Activated naive CD8-positive, alpha-beta T cell (primary cell): ENCODE data around the gene BAX.

Experiments used
- H3K27ac Mint-ChIP-seq: one replicate; pipeline ENCODE4 v1.8.0; 2021; ENCODE audit warnings: mixed read lengths
- H3K27me3 Mint-ChIP-seq: one replicate; pipeline ENCODE4 v1.8.0; 2021; ENCODE audit warnings: mixed read lengths
- H3K36me3 Mint-ChIP-seq: one replicate; pipeline ENCODE4 v1.8.0; 2021; ENCODE audit warnings: mixed read lengths
- H3K4me1 Mint-ChIP-seq: one replicate; pipeline ENCODE4 v1.8.0; 2021; ENCODE audit warnings: low read depth, mixed read lengths
- H3K4me3 Mint-ChIP-seq: one replicate; pipeline ENCODE4 v1.8.0; 2021; ENCODE audit warnings: mild to moderate bottlenecking, mixed read lengths
- H3K9me3 Mint-ChIP-seq: one replicate; pipeline ENCODE4 v1.8.0; 2021; ENCODE audit warnings: low read depth, mixed read lengths

Gene BAX

GRCh38 chr19:48975947-48976847, 21.5 kb downstream of the BAX start:
- H3K4me3 Mint-ChIP-seq: no peak overlapping the region
- H3K27ac Mint-ChIP-seq: no peak overlapping the region
- no peaks in the 10 kb centered on the region for H3K9me3 Mint-ChIP-seq

GRCh38 chr19:48977061-48977460, 22.4 kb downstream of the BAX start:
- H3K27ac Mint-ChIP-seq: no peak overlapping the region
- no peak overlapping the region for H3K4me3 Mint-ChIP-seq
- no peaks in the 10 kb centered on the region for H3K9me3 Mint-ChIP-seq
- H3K4me1 Mint-ChIP-seq: peaks cover 5% of the 10 kb centered on the region
- H3K27me3 Mint-ChIP-seq: no peaks in the 10 kb centered on the region
- H3K36me3 Mint-ChIP-seq: peaks cover 4% of the 10 kb centered on the region

More at GRCh38 chr19:48975947-48976847, 21.5 kb downstream of the BAX start:
- Mint-ChIP-seq H3K36me3 (peaks cover 4% of the 10 kb centered on the region), H3K4me1 (peaks cover 5% of the 10 kb centered on the region), H3K27me3 (no peaks in the 10 kb centered on the region)

- Mint-ChIP-seq H3K4me1 (peaks cover 8% of the 10 kb centered on the region), H3K27ac (no peak overlapping the region), H3K9me3 (no peaks in the 10 kb centered on the region), H3K4me3 (no peak overlapping the region), H3K27me3 (no peaks in the 10 kb centered on the region), H3K36me3 (peaks cover 8% of the 10 kb centered on the region)
Observed at GRCh38 chr19:48982280-48982679, 27.6 kb downstream of the BAX start.

GRCh38 chr19:48985711-48986110, 31.0 kb downstream of the BAX start:
- Mint-ChIP-seq H3K36me3 (peaks cover 7% of the 10 kb centered on the region), H3K4me1 (peaks cover 16% of the 10 kb centered on the region), H3K27me3 (no peaks in the 10 kb centered on the region), H3K4me3 (no peak overlapping the region), H3K9me3 (no peaks in the 10 kb centered on the region), H3K27ac (no peak overlapping the region)

GRCh38 chr19:48986211-48986610, 31.5 kb downstream of the BAX start:
- H3K27ac Mint-ChIP-seq: no peak overlapping the region
- H3K4me3 Mint-ChIP-seq: no peak overlapping the region
- peaks cover 7% of the 10 kb centered on the region for H3K36me3 Mint-ChIP-seq
- no peaks in the 10 kb centered on the region for H3K27me3 Mint-ChIP-seq
- H3K9me3 Mint-ChIP-seq: no peaks in the 10 kb centered on the region
- peaks cover 16% of the 10 kb centered on the region for H3K4me1 Mint-ChIP-seq

- peaks cover 21% of the 10 kb centered on the region for H3K4me1 Mint-ChIP-seq
- H3K27me3 Mint-ChIP-seq: no peaks in the 10 kb centered on the region
- no peaks in the 10 kb centered on the region for H3K9me3 Mint-ChIP-seq
- H3K27ac Mint-ChIP-seq: peak overlapping the region; percentile 34
- no peak overlapping the region for H3K4me3 Mint-ChIP-seq
- peaks cover 7% of the 10 kb centered on the region for H3K36me3 Mint-ChIP-seq
Observed at GRCh38 chr19:48987323-48987722, 32.6 kb downstream of the BAX start.

GRCh38 chr19:48988286-48988685, 33.6 kb downstream of the BAX start:
- Mint-ChIP-seq H3K36me3 (peaks cover 5% of the 10 kb centered on the region), H3K27me3 (no peaks in the 10 kb centered on the region), H3K27ac (no peak overlapping the region), H3K4me1 (peaks cover 23% of the 10 kb centered on the region), H3K4me3 (no peak overlapping the region), H3K9me3 (no peaks in the 10 kb centered on the region)

- H3K27ac Mint-ChIP-seq: no peak overlapping the region
- no peak overlapping the region for H3K4me3 Mint-ChIP-seq
- H3K9me3 Mint-ChIP-seq: no peaks in the 10 kb centered on the region
- H3K4me1 Mint-ChIP-seq: peaks cover 25% of the 10 kb centered on the region
- no peaks in the 10 kb centered on the region for H3K27me3 Mint-ChIP-seq
- H3K36me3 Mint-ChIP-seq: peaks cover 5% of the 10 kb centered on the region
Observed at GRCh38 chr19:48988860-48989259, 34.2 kb downstream of the BAX start.

- H3K27me3 Mint-ChIP-seq: no peaks in the 10 kb centered on the region
- H3K9me3 Mint-ChIP-seq: no peaks in the 10 kb centered on the region
- peaks cover 5% of the 10 kb centered on the region for H3K36me3 Mint-ChIP-seq
- peak overlapping the region; percentile 78 for H3K27ac Mint-ChIP-seq
- peaks cover 32% of the 10 kb centered on the region for H3K4me1 Mint-ChIP-seq
- H3K4me3 Mint-ChIP-seq: no peak overlapping the region
Observed at GRCh38 chr19:48989701-48990291, 35.1 kb downstream of the BAX start.

- peaks cover 37% of the 10 kb centered on the region for H3K4me1 Mint-ChIP-seq
- H3K9me3 Mint-ChIP-seq: no peaks in the 10 kb centered on the region
- peak overlapping the region; percentile 78 for H3K27ac Mint-ChIP-seq
- H3K36me3 Mint-ChIP-seq: peaks cover 9% of the 10 kb centered on the region
- no peaks in the 10 kb centered on the region for H3K27me3 Mint-ChIP-seq
- H3K4me3 Mint-ChIP-seq: peak overlapping the region; percentile 35
Observed at GRCh38 chr19:48990400-48990799, 35.7 kb downstream of the BAX start.

- H3K27me3 Mint-ChIP-seq: no peaks in the 10 kb centered on the region
- H3K36me3 Mint-ChIP-seq: peaks cover 9% of the 10 kb centered on the region
- peaks cover 37% of the 10 kb centered on the region for H3K4me1 Mint-ChIP-seq
- H3K27ac Mint-ChIP-seq: no peak overlapping the region
- H3K9me3 Mint-ChIP-seq: no peaks in the 10 kb centered on the region
- H3K4me3 Mint-ChIP-seq: no peak overlapping the region
Observed at GRCh38 chr19:48991011-48991609, 36.4 kb downstream of the BAX start.

GRCh38 chr19:48991873-48992580, 37.4 kb downstream of the BAX start:
- Mint-ChIP-seq H3K4me1 (peaks cover 36% of the 10 kb centered on the region), H3K27ac (peak overlapping the region; percentile 98), H3K27me3 (no peaks in the 10 kb centered on the region), H3K4me3 (peak overlapping the region; percentile 97), H3K9me3 (no peaks in the 10 kb centered on the region), H3K36me3 (peaks cover 9% of the 10 kb centered on the region)

GRCh38 chr19:48992581-48993174, 38.0 kb downstream of the BAX start:
- Mint-ChIP-seq H3K27ac (peak overlapping the region; percentile 98), H3K4me1 (peaks cover 34% of the 10 kb centered on the region), H3K36me3 (peaks cover 9% of the 10 kb centered on the region), H3K4me3 (peak overlapping the region; percentile 97), H3K27me3 (no peaks in the 10 kb centered on the region), H3K9me3 (no peaks in the 10 kb centered on the region)

GRCh38 chr19:48993175-48994034, 38.7 kb downstream of the BAX start, which contains the start of the genes GYS1 and RUVBL2:
Gene GYS1, minus strand, starts transcription at chr19:48993309. Its CDS starts 197 bp downstream, at chr19:48993112.
Gene RUVBL2, plus strand, starts transcription at chr19:48993887. Its CDS starts 25 bp downstream, at chr19:48993912.
- H3K27ac Mint-ChIP-seq: peak within 1 kb of the TSS; percentile 98
- peak within 1 kb of the TSS; percentile 97 for H3K4me3 Mint-ChIP-seq
- peaks cover 33% of the 10 kb centered on the region for H3K4me1 Mint-ChIP-seq
- no peaks in the 10 kb centered on the region for H3K9me3 Mint-ChIP-seq
- H3K27me3 Mint-ChIP-seq: no peaks in the 10 kb centered on the region
- peaks cover 6% of the 10 kb centered on the region for H3K36me3 Mint-ChIP-seq
